Measurements from ENCODE around the gene GABRD. TPM values are rescaled to one million over a fixed set of nuclear protein-coding genes. Genes with fewer than 3 reads are reported as not detected.

GABRD gene
- total RNA-seq, 3 donors from 2014 or later (not counting 1 experiment from before 2014, with no cell fraction given), result 0.19 to 0.33 TPM; not detected in 1

GRCh38 chr1:2055911-2056575, 36.9 kb downstream of the GABRD start:
- no peak overlapping the region for H3K27ac ChIP-seq (ENCODE audit: low read length)
- peaks cover 14% of the 10 kb centered on the region for H3K36me3 ChIP-seq (ENCODE audit: control insufficient read depth, insufficient read depth, low read length)
- H3K36me3 Mint-ChIP-seq, result no peaks in the 10 kb centered on the region
- H3K4me1 ChIP-seq (ENCODE audit: control insufficient read depth, insufficient read depth, low read length), result peaks cover 9% of the 10 kb centered on the region
- no peak overlapping the region for H3K4me3 Mint-ChIP-seq
- H3K9me3 Mint-ChIP-seq, result no peaks in the 10 kb centered on the region
- no peak overlapping the region for H3K4me3 ChIP-seq (ENCODE audit: low read length)
- DNase-seq (no peak), ATAC-seq (no peak)
- WGBS (ENCODE audit: insufficient coverage), result 96% methylated on average over 29 of the region's 29 CpGs
- peaks cover 0 to 13% of the 10 kb centered on the region in 2 donors for H3K4me1 Mint-ChIP-seq
- TF ChIP-seq, protein P1, sequence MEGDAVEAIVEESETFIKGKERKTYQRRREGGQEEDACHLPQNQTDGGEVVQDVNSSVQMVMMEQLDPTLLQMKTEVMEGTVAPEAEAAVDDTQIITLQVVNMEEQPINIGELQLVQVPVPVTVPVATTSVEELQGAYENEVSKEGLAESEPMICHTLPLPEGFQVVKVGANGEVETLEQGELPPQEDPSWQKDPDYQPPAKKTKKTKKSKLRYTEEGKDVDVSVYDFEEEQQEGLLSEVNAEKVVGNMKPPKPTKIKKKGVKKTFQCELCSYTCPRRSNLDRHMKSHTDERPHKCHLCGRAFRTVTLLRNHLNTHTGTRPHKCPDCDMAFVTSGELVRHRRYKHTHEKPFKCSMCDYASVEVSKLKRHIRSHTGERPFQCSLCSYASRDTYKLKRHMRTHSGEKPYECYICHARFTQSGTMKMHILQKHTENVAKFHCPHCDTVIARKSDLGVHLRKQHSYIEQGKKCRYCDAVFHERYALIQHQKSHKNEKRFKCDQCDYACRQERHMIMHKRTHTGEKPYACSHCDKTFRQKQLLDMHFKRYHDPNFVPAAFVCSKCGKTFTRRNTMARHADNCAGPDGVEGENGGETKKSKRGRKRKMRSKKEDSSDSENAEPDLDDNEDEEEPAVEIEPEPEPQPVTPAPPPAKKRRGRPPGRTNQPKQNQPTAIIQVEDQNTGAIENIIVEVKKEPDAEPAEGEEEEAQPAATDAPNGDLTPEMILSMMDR (IDR thresholded peaks at IDR 0.05), result no peak
- no peaks in the 10 kb centered on the region for H3K27me3 ChIP-seq (ENCODE audit: control insufficient read depth, insufficient read depth, low read length)
- H3K9me3 ChIP-seq (ENCODE audit: control insufficient read depth, insufficient read depth, low read length), result no peaks in the 10 kb centered on the region
- H3K27ac Mint-ChIP-seq, result no peak overlapping the region
- H3K27me3 Mint-ChIP-seq (ENCODE audit: low read depth in 2 of 2), result no peaks in the 10 kb centered on the region
- intact Hi-C loops (cut with micrococcal nuclease), result no loop called here

GRCh38 chr1:2056955-2057590, 37.9 kb downstream of the GABRD start:
- no peak overlapping the region for H3K4me3 ChIP-seq (ENCODE audit: low read length)
- Mint-ChIP-seq H3K36me3 (no peaks in the 10 kb centered on the region), H3K9me3 (no peaks in the 10 kb centered on the region), H3K27me3 (ENCODE audit: low read depth in 2 of 2) (no peaks in the 10 kb centered on the region), H3K4me1 (peaks cover 0 to 13% of the 10 kb centered on the region in 2 donors), H3K27ac (no peak overlapping the region), H3K4me3 (no peak overlapping the region)
- H3K36me3 ChIP-seq (ENCODE audit: control insufficient read depth, insufficient read depth, low read length), result peaks cover 14% of the 10 kb centered on the region
- TF ChIP-seq, protein P1 (IDR thresholded peaks at IDR 0.05), result no peak
- intact Hi-C loops (cut with micrococcal nuclease), result no loop called here
- no peak overlapping the region for H3K27ac ChIP-seq (ENCODE audit: low read length)
- peaks cover 11% of the 10 kb centered on the region for H3K4me1 ChIP-seq (ENCODE audit: control insufficient read depth, insufficient read depth, low read length)
- H3K9me3 ChIP-seq (ENCODE audit: control insufficient read depth, insufficient read depth, low read length), result no peaks in the 10 kb centered on the region
- WGBS (ENCODE audit: insufficient coverage), result 96% methylated on average over 25 of the region's 25 CpGs
- DNase-seq (no peak), ATAC-seq (no peak)
- H3K27me3 ChIP-seq (ENCODE audit: control insufficient read depth, insufficient read depth, low read length), result no peaks in the 10 kb centered on the region

DNA sequence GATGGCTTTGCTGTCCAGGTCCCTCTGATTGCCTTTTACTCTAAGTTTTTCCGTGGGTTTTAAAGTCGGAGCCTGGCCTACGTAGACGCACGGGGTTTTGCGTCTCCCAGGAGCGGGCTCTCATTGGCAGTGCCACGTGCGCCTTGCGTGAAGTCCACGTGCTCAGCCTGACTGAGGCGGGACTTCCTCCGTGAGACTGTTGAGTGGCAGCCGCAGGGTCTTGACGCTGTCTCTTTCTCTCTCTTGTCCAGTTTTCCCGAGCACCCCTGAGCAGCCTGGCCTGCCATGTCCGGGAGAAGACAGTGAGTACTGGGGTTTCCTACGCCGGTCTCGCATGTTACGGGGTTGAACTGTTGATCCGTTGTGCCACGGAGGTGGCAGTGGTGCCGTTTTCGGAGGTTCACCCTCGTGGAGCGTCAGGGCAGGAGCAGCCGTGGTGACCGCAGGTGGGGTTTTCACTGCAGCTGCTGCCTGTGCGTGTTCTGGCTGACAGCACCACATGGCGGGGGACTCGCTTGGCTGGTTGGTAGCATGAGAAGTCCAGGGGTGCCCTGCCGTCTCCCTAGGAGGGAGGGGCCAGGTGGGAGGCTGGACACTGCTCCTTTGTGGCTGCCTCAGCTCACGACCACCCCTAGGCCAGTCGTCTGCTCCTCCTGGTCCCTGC, 40.3 kb downstream of the GABRD start:
- Histone ChIP-seq H3K36me3 (ENCODE audit: control insufficient read depth, insufficient read depth, low read length) (peaks cover 14% of the 10 kb centered on the region), H3K4me1 (ENCODE audit: control insufficient read depth, insufficient read depth, low read length) (peaks cover 11% of the 10 kb centered on the region), H3K27ac (ENCODE audit: low read length) (no peak overlapping the region), H3K9me3 (ENCODE audit: control insufficient read depth, insufficient read depth, low read length) (no peaks in the 10 kb centered on the region), H3K27me3 (ENCODE audit: control insufficient read depth, insufficient read depth, low read length) (no peaks in the 10 kb centered on the region), H3K4me3 (ENCODE audit: low read length) (no peak overlapping the region)
- intact Hi-C loops (cut with micrococcal nuclease), result no loop called here
- ATAC-seq, result no peak
- no peak overlapping the region for H3K4me3 Mint-ChIP-seq
- H3K9me3 Mint-ChIP-seq, result no peaks in the 10 kb centered on the region
- no peak overlapping the region for H3K27ac Mint-ChIP-seq
- H3K36me3 Mint-ChIP-seq, result no peaks in the 10 kb centered on the region
- H3K4me1 Mint-ChIP-seq, result peaks cover 0 to 13% of the 10 kb centered on the region in 2 donors
- H3K27me3 Mint-ChIP-seq (ENCODE audit: low read depth in 2 of 2), result no peaks in the 10 kb centered on the region
- TF ChIP-seq, protein P1 (IDR thresholded peaks at IDR 0.05), result no peak
- WGBS (ENCODE audit: insufficient coverage), result 92% methylated on average over 35 of the region's 35 CpGs
- no peak for DNase-seq

Measured in natural killer cell (primary cell).